SU-DHL-6 (cell line): Measurements from ENCODE around the gene HS6ST3.

ENCODE experiments used
- H2AFZ ChIP-seq: fragments of 200-600 bp; sonication (generic); 2 replicates; pipeline ENCODE4 v1.6.1; 2014; ENCODE audit warnings: low read depth, mild to moderate bottlenecking, moderate library complexity, mixed read lengths, antibody characterized with exemption, low read length; ENCODE audit not compliant: severe bottlenecking
- H3F3A ChIP-seq: fragments of 200-600 bp; shearing (Covaris generic); 2 replicates; pipeline ENCODE4 v1.6.0; 2016; ENCODE audit warnings: antibody characterized with exemption, mild to moderate bottlenecking; ENCODE audit not compliant: insufficient read depth
- H3K27ac ChIP-seq: fragments of 200-600 bp; sonication (generic); 2 replicates; pipeline ENCODE4 v1.5.1; 2016; ENCODE audit warnings: low read depth, mild to moderate bottlenecking, low read length, moderate library complexity, mixed read lengths
- H3K27me3 ChIP-seq: fragments of 200-600 bp; sonication (generic), shearing (Covaris generic); 2 replicates; pipeline ENCODE4 v1.6.0; 2014; ENCODE audit warnings: mild to moderate bottlenecking, low read length
- H3K36me3 ChIP-seq: fragments of 200-600 bp; sonication (generic); 2 replicates; pipeline ENCODE4 v1.6.1; 2014; ENCODE audit warnings: mild to moderate bottlenecking, low read length, mixed read lengths
- H3K4me2 ChIP-seq: fragments of 300-600, 200-600 bp; shearing (Covaris generic), sonication (generic); 2 replicates; pipeline ENCODE4 v1.6.0; 2014; ENCODE audit warnings: low read length, low read depth, mild to moderate bottlenecking; ENCODE audit not compliant: poor library complexity, severe bottlenecking
- H3K4me3 ChIP-seq: fragments of 200-600 bp; sonication (generic); 2 replicates; pipeline ENCODE4 v1.5.1; 2014; ENCODE audit warnings: antibody characterized with exemption, low read length, mild to moderate bottlenecking, mixed read lengths; ENCODE audit not compliant: insufficient read depth, poor library complexity, severe bottlenecking
- H3K79me2 ChIP-seq: fragments of 200-600 bp; sonication (generic); 2 replicates; pipeline ENCODE4 v1.6.1; 2014; ENCODE audit warnings: mild to moderate bottlenecking, low read length, moderate library complexity; ENCODE audit not compliant: insufficient read depth
- H3K9ac ChIP-seq: fragments of 200-600 bp; sonication (generic); 2 replicates; pipeline ENCODE4 v1.7.0; 2014; ENCODE audit warnings: mild to moderate bottlenecking, low read length
- H3K9me2 ChIP-seq: fragments of 200-600 bp; sonication (generic); replicated peaks from 2 replicates; pipeline ENCODE4 v1.6.1; 2014; ENCODE audit warnings: low read length; ENCODE audit not compliant: insufficient read depth
- H3K9me3 ChIP-seq: fragments of 200-600 bp; sonication (generic); 2 replicates; pipeline ENCODE4 v1.6.1; 2014; ENCODE audit warnings: low read length, mixed read lengths; ENCODE audit not compliant: insufficient read depth
- H4K20me1 ChIP-seq: fragments of 200-600 bp; sonication (generic); 2 replicates; pipeline ENCODE4 v1.6.1; 2014; ENCODE audit warnings: low read depth, mild to moderate bottlenecking, antibody characterized with exemption, low read length, moderate library complexity, mixed read lengths
- EZH2phosphoT487 ChIP-seq: fragments of 200-600 bp; sonication (generic), shearing (Covaris generic); conservative IDR thresholded peaks from 2 replicates; pipeline ENCODE4 v1.6.1; 2018; ENCODE audit warnings: mild to moderate bottlenecking, antibody characterized with exemption, low read length, moderate library complexity, mixed read lengths
- TF ChIP-seq, protein P1 (sequence below): fragments of 200-600 bp; sonication (generic); IDR thresholded peaks from one replicate; pipeline ENCODE4 v1.5.1; 2017; ENCODE audit warnings: antibody characterized with exemption, mild to moderate bottlenecking, low read length, moderate library complexity; ENCODE audit not compliant: insufficient read depth, poor library complexity, severe bottlenecking

HS6ST3 gene

DNA sequence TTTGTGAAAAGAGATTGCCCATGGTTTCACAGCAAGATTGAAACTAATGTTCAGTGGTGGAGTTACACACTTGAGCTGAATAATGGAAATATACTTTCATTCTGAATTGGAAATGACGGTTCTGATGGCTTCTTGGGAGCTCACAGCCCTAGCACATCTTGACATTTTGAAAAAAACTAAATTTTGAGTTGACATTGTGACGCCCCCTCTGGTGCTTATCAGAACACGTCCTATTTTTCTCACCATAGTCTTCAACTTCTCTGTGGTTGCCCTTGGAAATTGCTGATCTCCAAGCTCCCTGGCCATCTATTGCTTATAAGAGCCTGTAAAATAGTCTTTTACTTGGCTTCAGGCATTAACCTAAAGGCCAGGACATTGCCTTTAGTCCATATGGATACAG lies 702.3 kb downstream of the HS6ST3 start:
- no peak overlapping the region for H3K9ac ChIP-seq
- H3K36me3 ChIP-seq, result no peaks in the 10 kb centered on the region
- TF ChIP-seq EZH2phosphoT487, result no peak
- TF ChIP-seq, protein P1, sequence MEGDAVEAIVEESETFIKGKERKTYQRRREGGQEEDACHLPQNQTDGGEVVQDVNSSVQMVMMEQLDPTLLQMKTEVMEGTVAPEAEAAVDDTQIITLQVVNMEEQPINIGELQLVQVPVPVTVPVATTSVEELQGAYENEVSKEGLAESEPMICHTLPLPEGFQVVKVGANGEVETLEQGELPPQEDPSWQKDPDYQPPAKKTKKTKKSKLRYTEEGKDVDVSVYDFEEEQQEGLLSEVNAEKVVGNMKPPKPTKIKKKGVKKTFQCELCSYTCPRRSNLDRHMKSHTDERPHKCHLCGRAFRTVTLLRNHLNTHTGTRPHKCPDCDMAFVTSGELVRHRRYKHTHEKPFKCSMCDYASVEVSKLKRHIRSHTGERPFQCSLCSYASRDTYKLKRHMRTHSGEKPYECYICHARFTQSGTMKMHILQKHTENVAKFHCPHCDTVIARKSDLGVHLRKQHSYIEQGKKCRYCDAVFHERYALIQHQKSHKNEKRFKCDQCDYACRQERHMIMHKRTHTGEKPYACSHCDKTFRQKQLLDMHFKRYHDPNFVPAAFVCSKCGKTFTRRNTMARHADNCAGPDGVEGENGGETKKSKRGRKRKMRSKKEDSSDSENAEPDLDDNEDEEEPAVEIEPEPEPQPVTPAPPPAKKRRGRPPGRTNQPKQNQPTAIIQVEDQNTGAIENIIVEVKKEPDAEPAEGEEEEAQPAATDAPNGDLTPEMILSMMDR, result no peak
- H3K79me2 ChIP-seq, result no peaks in the 10 kb centered on the region
- H3K27ac ChIP-seq, result no peak overlapping the region
- H3K9me3 ChIP-seq, result no peaks in the 10 kb centered on the region
- no peak overlapping the region for H3K4me3 ChIP-seq
- H3K27me3 ChIP-seq, result no peaks in the 10 kb centered on the region
- no peaks in the 10 kb centered on the region for H3F3A ChIP-seq
- H3K4me2 ChIP-seq, result no peak overlapping the region
- H4K20me1 ChIP-seq, result no peaks in the 10 kb centered on the region
- H3K9me2 ChIP-seq, result no peaks in the 10 kb centered on the region
- no peak overlapping the region for H2AFZ ChIP-seq

DNA sequence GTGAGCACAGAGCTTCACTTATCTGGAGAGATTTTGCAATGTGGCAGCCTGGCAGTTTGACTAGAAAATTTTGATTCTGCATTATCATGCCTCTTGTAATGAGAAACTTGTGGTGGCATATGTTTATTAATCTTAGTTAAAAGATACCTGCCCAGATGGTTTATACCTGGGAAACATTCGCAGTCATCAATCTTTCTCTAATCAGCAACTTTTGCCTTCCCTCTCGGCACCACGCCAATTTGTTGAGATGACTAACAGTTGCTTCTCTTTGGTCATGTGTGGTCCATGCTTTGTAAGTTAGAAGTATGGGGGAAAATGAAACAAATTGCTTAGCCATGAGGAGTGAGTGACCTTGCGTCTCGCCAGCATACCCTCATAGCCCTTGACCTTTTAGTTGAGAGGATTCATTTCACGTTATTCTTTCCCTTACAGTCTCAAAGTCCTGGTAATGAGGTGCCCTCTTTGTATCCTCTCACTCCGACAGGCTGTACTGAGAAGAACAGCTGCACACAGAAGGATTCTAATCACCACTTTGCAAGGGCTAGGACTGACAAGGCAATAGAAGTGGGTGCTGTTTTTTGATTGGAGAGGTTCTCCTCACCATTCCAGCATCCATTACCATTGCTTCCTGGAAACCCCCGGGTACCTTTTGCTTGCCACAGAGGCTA lies 703.0 kb downstream of the HS6ST3 start:
- TF ChIP-seq, protein P1, result no peak
- TF ChIP-seq EZH2phosphoT487, result no peak
- no peak overlapping the region for H3K4me2 ChIP-seq
- no peak overlapping the region for H3K27ac ChIP-seq
- no peaks in the 10 kb centered on the region for H3F3A ChIP-seq
- no peaks in the 10 kb centered on the region for H3K27me3 ChIP-seq
- no peak overlapping the region for H3K4me3 ChIP-seq
- H3K9me3 ChIP-seq, result no peaks in the 10 kb centered on the region
- H2AFZ ChIP-seq, result no peak overlapping the region
- H4K20me1 ChIP-seq, result no peaks in the 10 kb centered on the region
- H3K79me2 ChIP-seq, result no peaks in the 10 kb centered on the region
- no peak overlapping the region for H3K9ac ChIP-seq
- no peaks in the 10 kb centered on the region for H3K9me2 ChIP-seq
- no peaks in the 10 kb centered on the region for H3K36me3 ChIP-seq

DNA sequence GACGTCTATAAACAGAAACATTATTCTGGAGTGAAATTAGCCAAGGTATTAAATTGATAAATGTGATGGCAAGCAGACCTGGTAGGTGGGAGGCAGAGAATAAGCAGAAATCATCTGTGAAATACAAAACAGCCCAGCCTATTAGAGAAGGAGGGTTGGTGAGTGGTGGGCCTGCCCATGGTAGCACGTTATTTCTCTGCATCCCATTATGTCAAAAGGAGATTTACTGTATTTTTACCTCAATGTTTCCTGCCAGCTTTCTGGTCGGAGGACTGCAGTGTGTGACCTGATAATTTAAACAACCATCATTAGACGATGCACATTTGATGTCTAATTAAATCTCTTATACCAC lies 703.5 kb downstream of the HS6ST3 start:
- no peak overlapping the region for H3K9ac ChIP-seq
- H3K9me3 ChIP-seq, result no peaks in the 10 kb centered on the region
- TF ChIP-seq, protein P1, result no peak
- no peak for TF ChIP-seq EZH2phosphoT487
- H3K79me2 ChIP-seq, result no peaks in the 10 kb centered on the region
- no peaks in the 10 kb centered on the region for H4K20me1 ChIP-seq
- H3K27ac ChIP-seq, result no peak overlapping the region
- no peaks in the 10 kb centered on the region for H3K9me2 ChIP-seq
- H3K4me2 ChIP-seq, result no peak overlapping the region
- no peak overlapping the region for H3K4me3 ChIP-seq
- no peaks in the 10 kb centered on the region for H3F3A ChIP-seq
- no peak overlapping the region for H2AFZ ChIP-seq
- H3K36me3 ChIP-seq, result no peaks in the 10 kb centered on the region
- no peaks in the 10 kb centered on the region for H3K27me3 ChIP-seq
